DMS53 (cell line): ENCODE measurements around the gene STK33.

ENCODE experiments used
- DNase-seq: peaks from one replicate; lab custom pipeline; 2025; lab: John Stamatoyannopoulos, UW

Gene STK33

DNA sequence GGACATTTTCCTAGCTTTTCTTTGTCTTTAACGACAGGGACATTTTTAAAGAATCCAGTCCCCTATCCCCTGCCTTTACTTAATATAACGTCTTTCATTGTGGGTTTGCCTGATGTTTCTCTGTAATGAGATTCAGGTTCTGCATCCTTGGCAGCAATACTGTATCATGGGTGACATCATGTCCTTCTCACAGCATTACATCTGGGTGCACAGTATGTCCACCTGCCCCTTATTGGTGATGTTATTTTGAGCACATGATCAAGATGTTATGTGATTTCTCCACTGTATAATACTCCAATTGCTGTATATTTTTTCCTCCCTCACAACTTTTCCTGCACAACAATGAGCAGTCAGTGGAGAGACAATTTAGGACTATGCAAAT is 9.7 kb upstream of the STK33 start:
- DNase-seq = peak; percentile 33

DNA sequence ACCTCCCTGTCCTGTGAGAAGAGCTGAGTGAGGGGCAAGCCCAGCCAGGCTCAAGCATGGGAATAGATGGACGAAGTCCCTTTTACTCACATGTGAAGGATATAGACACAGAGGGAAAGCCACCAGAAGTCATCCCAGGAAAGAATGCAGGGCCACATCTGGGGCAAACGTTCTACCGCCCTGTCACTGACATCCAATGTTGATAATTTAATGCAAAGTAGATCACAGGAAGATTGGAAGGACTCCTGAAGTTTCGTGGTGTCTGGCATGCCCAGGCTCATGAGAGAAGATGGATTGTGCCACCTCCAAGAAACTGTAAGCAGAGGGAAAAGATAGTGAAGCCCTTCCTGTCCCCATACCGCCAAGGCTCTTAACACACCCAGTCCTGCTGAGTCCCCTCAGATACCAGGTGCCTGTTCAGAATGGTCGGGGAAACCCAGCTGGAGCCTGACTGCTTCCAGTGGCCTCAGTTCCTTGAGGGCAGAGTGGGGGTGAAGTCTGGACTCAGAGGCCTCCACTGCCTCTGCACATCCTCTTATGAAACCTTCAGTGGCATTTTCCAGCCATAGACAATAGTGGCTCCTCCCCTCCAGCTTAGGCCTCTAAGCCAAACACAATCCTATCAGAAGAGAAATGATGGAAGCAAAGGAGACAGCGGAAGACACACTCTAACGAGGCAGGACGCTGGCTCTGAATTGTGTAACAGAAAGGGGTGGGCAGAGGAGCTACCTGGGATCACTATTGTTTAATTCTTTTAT is 7.5 kb upstream of the STK33 start:
- DNase-seq = no peak

DNA sequence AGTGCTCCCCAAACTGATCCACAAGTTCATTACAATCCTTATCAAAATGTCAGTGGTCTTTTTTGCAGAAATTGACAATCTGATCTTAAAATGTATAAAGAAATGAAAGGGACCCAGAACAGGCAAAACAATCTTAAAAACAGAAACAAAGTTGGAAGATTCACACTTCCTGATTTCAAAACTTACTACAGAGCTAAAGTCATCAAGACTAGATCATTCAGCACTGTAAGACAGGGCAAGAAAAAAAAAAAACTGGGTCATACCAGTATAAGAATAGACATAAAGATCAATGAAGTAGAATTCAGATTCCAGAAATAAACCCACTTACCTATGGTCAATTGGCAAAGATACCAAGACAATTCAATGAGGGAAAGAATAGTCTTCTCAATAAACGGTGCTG is 4.5 kb upstream of the STK33 start:
- DNase-seq = no peak

DNA sequence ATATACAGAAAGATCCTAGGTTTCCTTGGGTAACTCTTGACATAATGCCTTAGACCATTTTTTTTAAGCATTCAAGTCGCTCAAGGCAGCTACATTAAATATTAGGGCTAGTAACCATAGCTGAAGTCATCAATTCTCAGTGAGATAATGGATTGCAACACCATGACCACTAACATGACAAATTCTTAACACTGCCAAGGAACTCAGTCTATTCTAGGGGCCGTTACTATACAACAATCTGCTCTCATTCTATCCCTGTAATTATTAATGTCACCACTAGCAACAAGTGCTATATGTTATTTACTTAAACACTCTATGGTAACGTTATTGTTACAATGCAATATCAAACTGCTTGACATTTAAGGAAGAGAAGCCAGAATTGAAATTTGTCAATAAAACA is 3.2 kb upstream of the STK33 start:
- DNase-seq = peak; percentile 71

DNA sequence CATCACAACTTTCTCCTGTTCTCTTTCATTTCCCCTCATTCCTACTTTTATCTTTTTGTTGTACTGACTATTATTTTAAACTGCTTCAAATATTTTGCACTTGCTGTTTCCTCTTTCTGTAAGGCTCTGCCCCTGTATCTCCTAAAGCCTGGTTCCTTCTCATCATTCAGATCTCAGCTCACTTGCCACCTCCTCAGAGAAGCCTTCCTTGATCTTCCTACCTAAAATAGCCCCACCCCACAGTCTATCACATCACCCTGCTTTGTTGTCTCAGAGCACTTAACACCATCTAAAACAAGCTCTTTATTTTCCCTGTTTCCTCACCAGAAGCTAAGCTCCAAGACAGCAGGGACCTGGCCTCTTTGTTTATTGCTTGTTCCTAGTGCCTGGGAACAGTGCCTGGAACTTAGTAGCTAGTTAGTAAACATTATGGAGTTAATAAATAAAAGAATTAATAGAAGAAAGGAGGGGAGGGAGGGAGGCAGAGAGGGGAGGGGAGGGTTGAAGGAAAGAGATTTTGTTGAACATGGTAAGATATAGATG is 2.5 kb upstream of the STK33 start:
- DNase-seq = peak; percentile 15

DNA sequence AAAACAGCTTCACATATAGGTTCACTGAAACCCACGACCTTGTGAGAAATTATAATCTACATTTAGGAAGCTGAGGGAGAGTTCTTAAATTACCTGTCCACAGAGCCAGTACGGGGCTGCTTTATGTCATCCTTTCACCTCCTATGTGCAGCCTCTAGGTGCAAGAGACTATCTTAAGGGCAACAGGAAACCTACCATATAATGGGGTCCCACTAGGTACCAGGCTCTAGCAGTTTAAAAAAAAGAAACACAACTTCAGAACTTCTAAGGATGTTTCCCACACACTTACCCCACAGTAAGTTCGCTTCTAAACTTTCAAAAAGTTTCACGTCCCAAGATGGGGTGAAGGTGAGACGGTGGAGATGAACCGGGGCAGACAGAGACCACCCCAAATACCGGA is 573 bp downstream of the STK33 start:
- DNase-seq = peak; percentile 47

DNA sequence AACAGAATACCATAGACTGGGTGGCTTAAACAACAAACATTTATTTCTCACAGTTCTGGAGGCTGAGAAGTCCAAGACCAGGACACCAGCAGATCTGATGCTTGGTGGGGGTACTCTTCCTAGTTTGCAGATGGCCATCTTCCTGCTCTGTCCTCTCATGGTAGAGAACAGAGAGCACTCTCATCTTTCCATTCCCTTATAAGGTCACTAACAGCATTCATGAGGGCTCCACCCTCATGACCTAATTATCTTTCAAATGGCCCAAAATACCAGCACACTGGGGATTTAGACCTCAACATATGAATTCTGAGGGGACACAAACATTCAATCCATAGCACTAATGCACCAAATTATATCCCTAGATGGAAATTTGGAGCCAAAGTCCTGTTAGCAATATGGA is 6.1 kb downstream of the STK33 start:
- DNase-seq = no peak

DNA sequence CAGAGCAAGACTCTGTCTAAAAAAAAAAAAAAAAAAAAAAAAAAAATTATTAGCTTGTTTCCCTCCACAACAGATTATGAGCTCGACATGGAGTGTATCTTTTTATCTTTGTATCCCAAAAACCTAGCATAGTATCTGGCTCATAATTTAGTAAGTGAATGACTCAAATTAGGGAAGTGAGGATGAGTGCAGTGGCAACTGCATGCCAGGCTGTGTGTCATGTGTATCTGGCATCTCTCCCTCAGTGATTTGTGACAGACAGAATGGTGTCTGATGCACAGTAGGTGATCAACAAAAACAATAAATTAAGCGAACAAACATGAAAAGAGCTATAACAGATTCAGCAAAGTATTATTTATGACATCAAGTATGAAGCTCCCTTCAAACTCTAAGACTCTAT is 7.2 kb downstream of the STK33 start:
- no peak for DNase-seq

DNA sequence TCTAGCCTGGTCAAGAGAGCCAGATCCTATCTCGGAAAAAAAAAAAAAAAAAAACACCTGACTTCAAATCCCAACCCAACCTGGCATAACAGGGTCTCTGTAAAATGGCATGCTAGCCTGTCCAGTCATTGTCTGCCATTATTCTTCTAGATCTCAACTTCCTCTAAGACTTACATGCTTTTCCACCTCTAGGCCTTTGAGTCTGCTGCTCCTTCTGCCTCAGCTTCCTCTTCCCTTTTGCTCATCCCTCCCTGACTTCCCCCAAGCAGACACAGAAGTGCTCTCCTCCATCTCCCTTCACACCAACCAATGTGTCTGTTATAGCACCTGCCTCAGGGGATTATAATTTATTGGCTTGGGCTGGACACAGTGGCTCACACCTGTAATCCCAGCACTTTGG is 7.8 kb downstream of the STK33 start:
- no peak for DNase-seq

DNA sequence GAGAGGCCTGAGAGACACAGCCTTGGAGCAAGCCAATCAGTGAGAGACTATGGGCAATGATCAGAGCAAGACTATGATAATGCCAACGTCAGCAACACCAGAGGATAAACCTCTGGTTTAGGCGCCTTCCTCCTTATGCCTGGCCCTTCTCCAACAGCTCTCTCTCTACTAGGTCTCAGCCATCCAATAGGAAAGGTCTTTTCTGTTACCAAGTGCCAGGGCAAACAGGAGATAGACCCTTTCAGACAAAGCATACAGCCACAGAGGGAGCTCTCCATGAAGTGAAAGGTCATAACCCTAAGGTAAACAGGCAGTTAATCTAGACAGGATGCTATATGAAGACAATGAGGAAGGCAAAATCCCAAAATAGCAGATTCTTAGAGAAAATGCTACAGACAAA is 9.5 kb downstream of the STK33 start:
- peak; percentile 75 for DNase-seq

DNA sequence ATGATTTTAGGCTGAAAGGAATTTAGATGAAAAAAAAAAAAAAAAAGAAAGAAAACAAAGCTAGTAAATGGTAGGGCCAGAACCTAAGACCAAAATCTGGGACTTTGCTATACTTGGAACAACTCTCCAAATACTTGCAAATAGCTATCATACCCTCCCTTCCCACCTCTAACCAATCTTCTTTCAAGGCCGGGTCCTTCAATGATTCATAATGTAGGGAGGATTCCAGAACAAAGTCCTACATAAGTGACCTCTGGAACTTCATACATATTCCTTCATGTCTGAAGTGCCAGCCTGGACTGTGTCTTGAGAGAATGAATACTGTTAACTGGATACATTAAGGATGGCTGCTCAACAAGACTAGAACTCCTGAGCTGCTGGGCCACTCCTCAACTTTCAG is 9.9 kb downstream of the STK33 start:
- no peak for DNase-seq

DNA sequence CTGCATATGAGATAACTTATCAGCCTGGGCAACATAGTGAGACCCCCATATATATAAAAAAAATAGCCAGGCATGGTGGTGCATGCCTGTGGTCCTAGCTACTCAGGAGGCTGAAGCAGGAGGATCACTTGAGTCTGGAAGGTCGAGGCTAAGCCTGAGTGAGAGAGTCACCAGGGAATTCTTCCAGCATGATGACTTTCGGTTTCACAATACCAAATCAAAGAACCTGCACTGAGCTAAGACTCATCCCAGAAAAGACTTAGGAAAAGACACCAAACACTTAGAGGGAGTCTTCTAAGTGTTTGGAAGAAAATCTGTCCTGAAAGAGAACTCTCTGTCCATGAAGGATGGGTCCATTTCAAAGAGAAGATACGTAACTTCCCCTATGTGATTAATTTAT is 12.7 kb downstream of the STK33 start:
- DNase-seq = no peak

DNA sequence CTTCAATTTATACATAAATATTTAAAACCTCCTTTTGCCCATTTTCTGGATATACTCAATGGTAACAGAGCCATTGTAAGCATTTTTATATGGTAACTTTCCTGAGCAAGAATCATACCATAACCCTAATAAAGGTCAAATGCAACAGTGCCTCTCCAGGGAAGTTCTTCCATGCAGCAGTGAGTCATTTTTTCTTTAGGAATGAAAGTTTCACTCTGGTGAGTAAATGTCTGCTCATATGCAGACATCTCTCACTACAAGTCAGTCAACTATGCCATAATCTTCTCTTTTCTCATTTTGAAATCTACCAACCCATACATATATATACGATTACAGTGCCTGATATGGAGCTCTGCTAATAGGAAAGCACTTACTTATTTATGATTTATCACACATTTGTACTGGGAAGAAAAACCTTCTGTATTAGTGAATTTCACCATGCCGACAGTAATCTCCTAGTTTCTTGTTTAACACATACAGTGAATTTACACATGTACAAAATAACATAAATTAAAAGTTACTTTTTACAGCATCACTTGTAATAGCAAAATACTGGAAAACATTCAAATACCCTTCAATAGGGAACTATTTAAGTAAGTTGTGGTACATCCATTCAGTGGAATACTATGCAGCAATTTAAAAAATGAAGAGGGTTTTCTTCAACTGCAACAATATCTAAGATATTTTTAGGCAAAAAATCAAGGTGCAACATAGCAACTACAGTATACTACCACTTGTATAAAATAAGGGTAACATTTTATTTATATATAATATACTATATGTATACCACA is 16.0 kb downstream of the STK33 start:
- DNase-seq = no peak

DNA sequence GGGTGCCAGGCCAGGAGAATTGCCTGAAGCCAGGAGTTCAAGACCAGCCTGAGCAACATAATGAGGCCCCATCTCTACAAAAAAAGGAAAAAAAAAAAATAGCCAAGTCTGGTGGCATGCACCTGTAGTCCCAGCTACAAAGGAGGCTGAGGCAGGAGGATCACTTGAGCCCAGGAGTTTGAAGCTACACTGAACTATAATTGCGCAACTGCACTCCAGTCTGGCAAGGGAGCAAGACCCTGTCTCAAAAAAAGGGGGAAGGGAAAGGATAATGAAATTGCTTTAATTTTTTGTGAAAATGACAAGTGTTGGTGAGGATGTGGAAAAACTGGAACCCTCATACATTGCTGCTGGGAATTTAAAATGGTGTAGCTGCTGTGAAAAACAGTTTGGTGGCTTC is 19.2 kb downstream of the STK33 start:
- DNase-seq = no peak

DNA sequence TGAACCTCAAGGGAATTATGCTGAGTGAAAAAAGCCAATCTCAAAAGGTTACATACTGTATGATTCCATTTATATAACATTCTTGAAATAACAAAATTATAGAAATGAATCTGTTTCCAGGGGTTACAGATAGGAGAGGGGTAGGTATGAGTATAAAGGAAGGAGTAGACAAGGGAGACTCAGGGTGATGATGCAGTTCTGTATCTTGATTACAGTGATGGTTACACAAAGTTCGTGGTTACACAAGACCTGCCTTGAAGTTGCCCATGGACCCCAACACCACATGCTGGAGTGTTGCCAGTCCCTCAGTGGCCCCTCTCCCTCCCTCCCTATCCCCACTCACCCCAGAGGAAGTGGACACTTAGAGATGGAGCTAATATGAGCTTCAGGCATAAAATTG is 20.3 kb downstream of the STK33 start:
- DNase-seq = no peak

DNA sequence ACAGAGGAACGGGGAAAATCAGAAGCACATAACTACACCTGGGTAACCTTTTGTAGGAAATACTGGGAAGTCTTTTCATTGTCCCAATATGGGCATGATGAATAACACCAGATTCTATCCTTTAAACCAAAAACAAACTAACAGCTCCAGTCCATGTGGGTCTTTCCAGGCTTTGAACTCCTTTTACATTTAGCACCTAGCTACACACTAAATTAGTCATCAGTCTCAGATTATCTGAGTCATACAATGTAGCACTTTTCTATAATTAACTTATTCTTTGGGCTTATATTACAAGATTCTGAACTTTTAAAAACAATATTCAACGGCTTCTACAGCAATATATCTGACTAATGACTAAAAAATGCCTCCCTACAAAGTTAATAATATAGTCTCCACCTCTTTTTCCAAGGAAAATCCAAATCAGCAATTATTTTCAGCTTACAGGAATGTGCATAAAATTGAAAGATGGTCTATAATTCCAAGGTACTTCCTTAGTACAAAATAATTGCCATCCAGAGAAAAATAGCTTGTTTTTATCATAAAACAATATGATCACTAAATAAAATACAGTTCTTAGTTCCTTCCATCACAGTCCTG is 26.3 kb downstream of the STK33 start:
- no peak for DNase-seq

DNA sequence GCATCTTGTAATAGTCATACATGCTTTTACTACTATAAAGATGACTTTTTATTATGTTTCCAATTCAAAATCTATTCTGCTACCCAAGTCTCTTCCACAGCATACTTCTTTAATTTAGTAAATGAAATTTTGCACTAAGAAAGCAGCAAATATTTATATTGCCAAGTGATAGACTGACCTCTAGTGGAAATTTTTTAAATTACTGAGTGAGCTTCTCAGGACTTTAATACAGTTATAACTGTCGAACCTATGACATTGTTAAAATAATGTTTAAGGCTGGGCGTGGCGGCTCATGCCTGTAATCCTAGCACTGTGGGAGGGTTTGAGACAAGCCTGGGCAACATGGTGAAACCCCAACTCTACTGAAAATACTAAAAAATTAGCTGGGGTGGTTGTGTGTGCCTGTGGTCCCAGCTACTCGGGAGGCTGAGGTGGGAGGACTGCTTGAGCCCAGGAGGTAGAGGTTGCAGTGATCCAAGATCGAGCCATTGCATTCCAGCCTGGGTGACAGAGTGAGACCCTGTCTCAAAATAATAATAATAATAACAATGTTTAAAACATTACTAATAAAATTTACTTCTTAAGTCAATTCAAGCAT is 27.3 kb downstream of the STK33 start:
- peak; percentile 76 for DNase-seq

DNA sequence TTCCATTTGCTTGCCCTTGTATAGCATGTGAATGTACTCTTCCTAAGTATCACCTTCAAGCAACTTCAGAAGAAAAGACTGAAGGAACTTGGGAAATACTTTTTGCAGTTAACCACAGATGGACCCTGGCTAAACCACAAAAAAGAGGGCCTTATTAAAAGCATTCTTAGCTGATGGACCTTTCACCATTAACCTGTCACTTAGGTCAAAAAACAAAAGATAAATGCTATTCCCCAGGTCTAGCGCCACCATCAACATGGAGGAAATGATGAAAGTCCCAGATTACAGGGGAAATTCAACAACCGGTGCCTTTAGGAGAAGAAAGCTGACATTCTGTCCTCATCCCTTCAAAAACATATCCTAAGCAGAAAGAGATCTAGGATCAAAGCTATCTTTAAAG is 29.5 kb downstream of the STK33 start:
- DNase-seq = no peak

DNA sequence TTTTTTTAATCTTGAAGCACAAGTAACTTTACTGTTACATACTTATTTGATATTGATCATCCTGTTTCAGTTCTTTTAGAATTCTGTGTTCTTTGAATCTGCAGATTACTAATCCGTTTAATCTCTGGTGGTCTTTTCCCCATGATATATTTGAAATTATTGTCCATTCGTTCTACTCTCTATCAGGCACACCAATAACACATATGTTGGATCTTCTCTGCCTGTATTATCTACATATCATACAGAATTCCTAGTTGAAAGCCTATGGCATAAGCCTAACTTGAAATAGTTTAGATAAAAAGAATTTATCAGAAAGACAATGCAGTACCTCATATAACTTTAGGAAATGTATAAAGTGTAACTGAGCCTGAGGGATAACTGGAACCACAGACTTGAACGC is 32.6 kb downstream of the STK33 start:
- no peak for DNase-seq

DNA sequence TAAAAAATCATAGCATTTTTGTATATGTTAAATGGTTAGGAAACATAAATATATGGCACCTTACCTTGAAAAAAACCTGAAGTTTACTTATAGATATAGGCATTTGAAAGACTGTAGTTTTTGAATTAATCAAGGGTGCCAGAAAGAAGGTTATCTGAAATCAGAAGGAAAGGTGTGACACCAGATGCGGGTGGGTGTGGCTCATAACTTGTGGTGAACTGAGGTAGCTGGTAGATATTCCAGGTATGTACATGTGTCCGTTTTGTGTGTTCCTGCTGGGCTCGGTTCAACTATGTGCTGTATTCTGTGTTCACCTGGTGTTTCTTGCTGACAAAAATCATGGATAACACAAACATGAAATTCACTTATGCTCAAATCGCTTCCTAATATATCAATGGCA is 35.6 kb downstream of the STK33 start:
- no peak for DNase-seq

DNA sequence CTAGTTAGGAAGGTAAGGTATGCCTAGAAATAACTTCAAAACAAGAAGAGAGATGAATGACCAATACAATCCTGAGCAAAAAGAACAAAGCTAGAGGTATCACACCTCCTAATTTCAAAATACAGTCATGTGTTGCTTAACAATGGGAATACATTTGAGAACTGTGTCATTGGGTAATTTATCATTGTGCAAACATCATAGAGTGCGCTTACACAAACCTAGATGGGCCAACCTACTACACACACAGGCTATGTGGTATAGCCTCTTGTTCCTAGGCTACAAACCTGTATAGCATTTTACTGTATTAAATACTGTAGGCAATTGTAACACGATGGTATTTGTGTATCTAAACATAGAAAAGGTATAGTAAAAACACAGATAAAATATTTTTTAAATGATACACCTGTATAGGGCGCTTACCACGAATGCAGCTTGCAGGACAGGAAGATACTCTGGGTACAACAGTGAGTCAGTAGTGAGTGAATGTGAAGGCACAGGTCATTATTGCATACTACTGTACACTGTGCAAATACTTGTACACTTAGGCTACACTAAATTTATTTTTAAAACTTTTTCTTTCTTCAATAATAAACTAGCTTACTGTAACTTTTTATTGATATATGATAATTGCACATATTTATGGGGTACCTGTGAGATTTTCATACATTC is 48.2 kb downstream of the STK33 start:
- peak; percentile 53 for DNase-seq

DNA sequence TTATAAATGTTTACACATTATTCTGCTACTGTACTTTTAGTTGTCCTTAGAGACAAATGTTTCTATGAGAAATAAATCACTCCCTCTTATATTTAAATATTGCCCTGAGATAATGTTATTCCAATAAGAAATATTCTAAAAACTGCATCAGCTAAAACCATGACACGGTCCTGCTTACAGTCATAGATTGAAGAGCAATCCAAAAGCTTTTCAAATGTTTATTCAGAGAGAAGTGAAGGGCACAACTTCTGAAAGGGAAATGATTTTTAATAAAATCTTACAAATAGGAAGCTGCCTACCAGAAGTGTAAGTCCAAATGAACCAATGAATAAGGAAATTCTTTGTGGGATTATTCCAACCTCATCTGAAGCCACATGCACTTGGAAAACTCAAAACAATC is 49.2 kb downstream of the STK33 start:
- peak; percentile 29 for DNase-seq
